Osteoblast (primary cell): Measurements from ENCODE around the gene TIGD6. TPM values are rescaled to one million over a fixed set of nuclear protein-coding genes. Genes with fewer than 3 reads are reported as not detected.
A peak's percentile ranks its signal among the peaks of the same experiment; 100 is the strongest.

Experiments
- DNase-seq: peaks from one replicate; pipeline ENCODE4 v3.0.0; 2011; ENCODE audit warnings: low spot score, mixed read lengths; ENCODE audit not compliant: insufficient read length; ENCODE audit errors: missing footprints
- H2AFZ ChIP-seq: 2 replicates; pipeline ENCODE4 v1.6.0; 2011; ENCODE audit warnings: mild to moderate bottlenecking, low read length
- H3K27ac ChIP-seq: 2 replicates; pipeline ENCODE4 v1.5.1; 2011; ENCODE audit warnings: mild to moderate bottlenecking, low read depth, low read length, moderate library complexity
- H3K27me3 ChIP-seq: 2 replicates; pipeline ENCODE4 v1.6.0; 2012; ENCODE audit warnings: mild to moderate bottlenecking, control low read depth, inconsistent platforms, low read length, moderate library complexity; ENCODE audit not compliant: insufficient read depth
- H3K36me3 ChIP-seq: 2 replicates; pipeline ENCODE4 v1.5.1; 2011; ENCODE audit warnings: mild to moderate bottlenecking, low read length, control low read depth, moderate library complexity; ENCODE audit not compliant: insufficient read depth
- H3K4me1 ChIP-seq: 2 replicates; pipeline ENCODE4 v1.5.1; 2011; ENCODE audit warnings: mild to moderate bottlenecking, low read length, control low read depth, moderate library complexity; ENCODE audit not compliant: insufficient read depth
- H3K4me2 ChIP-seq: 2 replicates; pipeline ENCODE4 v1.6.0; 2011; ENCODE audit warnings: mild to moderate bottlenecking, low read length; ENCODE audit not compliant: insufficient read depth
- H3K4me3 ChIP-seq: fragments of 200-600 bp; sonication (generic); 3 replicates; pipeline ENCODE4 v1.5.1; 2012; ENCODE audit warnings: mild to moderate bottlenecking, low read length, inconsistent platforms; ENCODE audit not compliant: insufficient read depth
- H3K79me2 ChIP-seq: 2 replicates; pipeline ENCODE4 v1.6.0; 2012; ENCODE audit warnings: mild to moderate bottlenecking, low read length, control low read depth, inconsistent platforms; ENCODE audit not compliant: insufficient read depth
- H3K9me3 ChIP-seq: 2 replicates; pipeline ENCODE4 v1.5.1; 2011; ENCODE audit warnings: low read depth, low read length, control low read depth
- H4K20me1 ChIP-seq: 2 replicates; pipeline ENCODE4 v1.6.0; 2012; ENCODE audit warnings: mild to moderate bottlenecking, low read length, control low read depth; ENCODE audit not compliant: insufficient read depth
- total RNA-seq: library from RNA; depleted of rRNA; stranded (reverse); fragments of >200 nt; gene quantifications from 2 replicates; pipeline ENCODE4 v1.2.3, GENCODE V29; 2012
- TF ChIP-seq, protein P1 (sequence below): IDR thresholded peaks from 2 replicates; pipeline ENCODE4 v1.5.1; 2011; ENCODE audit warnings: mild to moderate bottlenecking, low read depth, low read length, moderate library complexity; ENCODE audit errors: extremely low read depth

TIGD6 gene
- total RNA-seq, 1 donor = 9.8 TPM

DNA sequence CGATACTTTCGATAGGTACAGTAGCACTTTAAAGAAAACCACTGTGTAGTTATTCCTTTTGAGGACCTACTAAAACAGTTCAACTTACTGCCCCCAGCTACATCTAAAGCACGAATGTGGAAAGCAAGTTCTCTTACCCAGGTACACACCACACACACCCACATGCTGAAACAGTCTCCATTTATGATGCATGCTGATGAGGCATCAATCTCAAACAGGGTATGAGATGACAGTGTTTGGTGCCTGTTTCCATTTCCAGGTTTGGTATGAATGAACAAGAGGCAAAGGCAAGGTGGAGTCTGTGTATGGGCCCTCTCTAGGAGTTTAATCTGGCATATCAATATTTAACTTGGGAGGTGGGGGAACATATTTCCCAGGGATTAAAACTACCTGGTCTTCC is 14.0 kb upstream of the TIGD6 start:
- Histone ChIP-seq H3K9me3 (no peaks in the 10 kb centered on the region), H3K79me2 (peaks cover 84% of the 10 kb centered on the region), H3K36me3 (peaks cover 85% of the 10 kb centered on the region), H3K27me3 (no peaks in the 10 kb centered on the region), H4K20me1 (peaks cover 30% of the 10 kb centered on the region), H3K4me2 (no peak overlapping the region), H3K4me3 (no peak overlapping the region), H3K27ac (no peak overlapping the region), H2AFZ (no peak overlapping the region), H3K4me1 (peaks cover 18% of the 10 kb centered on the region)
- TF ChIP-seq, protein P1, sequence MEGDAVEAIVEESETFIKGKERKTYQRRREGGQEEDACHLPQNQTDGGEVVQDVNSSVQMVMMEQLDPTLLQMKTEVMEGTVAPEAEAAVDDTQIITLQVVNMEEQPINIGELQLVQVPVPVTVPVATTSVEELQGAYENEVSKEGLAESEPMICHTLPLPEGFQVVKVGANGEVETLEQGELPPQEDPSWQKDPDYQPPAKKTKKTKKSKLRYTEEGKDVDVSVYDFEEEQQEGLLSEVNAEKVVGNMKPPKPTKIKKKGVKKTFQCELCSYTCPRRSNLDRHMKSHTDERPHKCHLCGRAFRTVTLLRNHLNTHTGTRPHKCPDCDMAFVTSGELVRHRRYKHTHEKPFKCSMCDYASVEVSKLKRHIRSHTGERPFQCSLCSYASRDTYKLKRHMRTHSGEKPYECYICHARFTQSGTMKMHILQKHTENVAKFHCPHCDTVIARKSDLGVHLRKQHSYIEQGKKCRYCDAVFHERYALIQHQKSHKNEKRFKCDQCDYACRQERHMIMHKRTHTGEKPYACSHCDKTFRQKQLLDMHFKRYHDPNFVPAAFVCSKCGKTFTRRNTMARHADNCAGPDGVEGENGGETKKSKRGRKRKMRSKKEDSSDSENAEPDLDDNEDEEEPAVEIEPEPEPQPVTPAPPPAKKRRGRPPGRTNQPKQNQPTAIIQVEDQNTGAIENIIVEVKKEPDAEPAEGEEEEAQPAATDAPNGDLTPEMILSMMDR = no peak
- DNase-seq = no peak

DNA sequence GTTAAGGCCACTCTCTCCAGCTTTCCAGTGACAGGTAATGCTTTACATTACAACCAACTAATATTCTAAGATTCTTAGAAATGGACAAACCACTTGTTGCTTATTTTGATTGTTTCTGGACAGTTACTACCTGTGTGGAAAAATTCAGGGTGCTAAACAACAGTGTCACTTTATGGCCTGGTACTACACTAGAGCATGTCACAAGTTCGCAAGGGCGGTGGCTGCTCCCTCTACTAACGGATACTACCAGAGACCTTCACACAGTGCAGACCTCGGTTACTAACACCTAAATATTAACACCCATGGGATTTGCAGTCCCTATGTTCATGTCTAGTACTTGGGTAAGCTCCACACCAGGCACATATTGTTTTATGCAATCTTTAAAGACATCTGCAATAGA is 13.5 kb upstream of the TIGD6 start:
- Histone ChIP-seq H3K36me3 (peaks cover 80% of the 10 kb centered on the region), H2AFZ (no peak overlapping the region), H3K4me1 (peaks cover 23% of the 10 kb centered on the region), H3K4me2 (no peak overlapping the region), H3K4me3 (no peak overlapping the region), H3K27ac (no peak overlapping the region), H3K79me2 (peaks cover 87% of the 10 kb centered on the region), H4K20me1 (peaks cover 30% of the 10 kb centered on the region), H3K9me3 (no peaks in the 10 kb centered on the region), H3K27me3 (no peaks in the 10 kb centered on the region)
- TF ChIP-seq, protein P1 = no peak
- no peak for DNase-seq

DNA sequence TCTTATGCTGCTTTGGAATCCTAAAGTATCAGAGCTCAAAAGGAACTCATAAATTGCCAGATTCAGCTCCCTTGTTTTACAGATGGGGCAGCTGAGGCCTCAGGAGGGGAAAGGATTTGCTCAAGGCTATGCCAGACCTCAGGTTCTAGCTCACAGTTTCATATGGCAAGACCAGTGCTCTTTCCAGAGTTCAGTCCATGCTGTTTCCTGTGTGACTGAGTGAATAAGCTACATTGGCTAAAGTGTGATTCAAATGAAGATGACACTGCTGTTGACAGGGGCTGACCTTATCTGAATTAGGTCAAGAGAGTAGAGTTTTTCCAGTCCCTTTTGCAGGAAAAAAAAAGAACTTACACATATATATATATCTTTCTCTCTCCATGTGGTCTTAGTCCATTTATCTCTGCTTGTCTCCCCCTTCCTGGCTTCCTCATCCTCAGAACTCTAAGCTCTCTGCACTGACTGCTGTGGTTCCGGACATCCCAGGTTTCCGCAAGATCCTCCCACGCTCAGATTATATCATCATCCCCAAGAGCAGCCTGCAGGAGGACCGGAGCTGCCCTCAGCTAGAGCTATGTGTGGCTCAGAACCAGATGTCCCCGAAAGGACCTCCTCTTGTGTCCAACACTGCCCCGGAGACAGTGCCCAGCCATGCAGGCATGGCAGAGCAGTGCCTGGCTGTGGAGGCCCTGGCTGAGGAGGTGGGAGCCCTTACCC is 9.4 kb upstream of the TIGD6 start:
- Histone ChIP-seq H3K27me3 (no peaks in the 10 kb centered on the region), H3K36me3 (peaks cover 86% of the 10 kb centered on the region), H4K20me1 (peaks cover 22% of the 10 kb centered on the region), H3K27ac (peak overlapping the region; percentile 8), H3K4me3 (no peak overlapping the region), H3K4me2 (no peak overlapping the region), H3K79me2 (peaks cover 97% of the 10 kb centered on the region), H2AFZ (no peak overlapping the region), H3K4me1 (peaks cover 11% of the 10 kb centered on the region), H3K9me3 (no peaks in the 10 kb centered on the region)
- no peak for DNase-seq
- TF ChIP-seq, protein P1 = no peak

DNA sequence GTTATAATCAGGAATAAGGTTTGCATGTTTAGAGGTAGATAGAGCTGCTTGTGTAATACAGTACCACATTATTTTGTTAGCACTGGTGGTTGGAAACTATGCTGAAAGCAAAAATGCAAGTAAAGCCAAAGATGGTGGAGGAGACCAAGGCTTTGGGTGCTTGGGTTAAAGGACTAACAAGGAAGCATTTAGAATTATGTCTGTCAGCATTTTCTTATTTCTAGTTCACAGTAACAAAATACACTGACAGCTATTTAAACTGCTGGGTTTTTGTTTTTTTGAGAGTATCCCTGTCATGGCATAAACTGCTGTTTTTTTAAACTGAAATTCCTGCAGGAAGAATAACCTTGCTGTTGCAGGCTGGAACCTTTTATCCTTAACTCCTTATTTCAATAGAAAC is 6.6 kb upstream of the TIGD6 start:
- peaks cover 64% of the 10 kb centered on the region for H3K36me3 ChIP-seq
- peaks cover 34% of the 10 kb centered on the region for H4K20me1 ChIP-seq
- H3K27me3 ChIP-seq = no peaks in the 10 kb centered on the region
- H3K4me1 ChIP-seq = peaks cover 21% of the 10 kb centered on the region
- H2AFZ ChIP-seq = no peak overlapping the region
- H3K9me3 ChIP-seq = no peaks in the 10 kb centered on the region
- peaks cover 97% of the 10 kb centered on the region for H3K79me2 ChIP-seq
- TF ChIP-seq, protein P1 = no peak
- H3K4me3 ChIP-seq = no peak overlapping the region
- no peak overlapping the region for H3K27ac ChIP-seq
- no peak for DNase-seq
- no peak overlapping the region for H3K4me2 ChIP-seq
